Measurements from ENCODE around the gene BPIFB6.

Gene BPIFB6

DNA sequence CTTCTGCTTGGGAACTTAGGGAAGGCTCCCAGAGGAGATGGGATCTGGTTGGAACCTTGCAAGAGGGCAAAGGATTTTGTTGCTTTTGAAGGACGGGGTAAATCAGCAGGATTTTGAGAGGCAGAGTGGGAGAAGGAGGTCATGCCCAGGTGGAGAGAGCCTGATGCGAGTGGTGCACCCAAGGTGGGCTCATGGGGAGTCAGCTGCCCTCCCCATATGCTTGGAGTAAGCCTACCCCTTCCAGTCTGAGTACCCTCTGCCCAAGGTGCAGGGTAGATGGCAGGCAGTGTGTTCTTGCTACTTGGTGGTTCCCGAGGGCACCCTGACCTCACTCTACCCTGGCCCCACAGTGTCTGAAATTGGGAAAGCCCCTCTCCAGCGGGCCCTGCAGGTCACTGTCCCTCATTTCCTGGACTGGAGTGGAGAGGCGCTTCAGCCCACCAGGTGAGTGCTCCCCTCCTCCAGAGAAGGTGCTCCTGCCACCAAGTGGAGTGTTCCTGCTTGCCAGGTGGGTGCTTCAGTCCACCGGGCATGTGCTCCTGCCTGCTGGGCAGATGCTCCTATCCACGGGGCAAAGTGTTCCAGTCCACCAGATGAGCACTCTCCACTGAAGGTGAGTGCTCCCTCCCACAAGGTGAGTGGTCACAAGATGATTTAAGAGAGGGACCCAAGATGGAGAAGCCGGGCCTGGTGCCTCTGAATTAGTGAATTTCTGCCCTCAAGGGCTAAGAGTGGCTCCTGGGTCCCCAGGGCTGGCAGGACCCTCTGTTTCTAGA is 20.6 kb upstream of the BPIFB6 start:
- TF ChIP-seq CTCF (IDR thresholded peaks at IDR 0.05; ENCODE audit: low read depth, low read length, missing control alignments), result no peak
- H3K4me3 ChIP-seq (ENCODE audit: low read depth, low read length), result no peak overlapping the region
- in situ Hi-C loops (cut with HindIII; ENCODE audit: low sequenced_read_pairs), result no loop called here
- no peak for DNase-seq (ENCODE audit: low read depth)

DNA sequence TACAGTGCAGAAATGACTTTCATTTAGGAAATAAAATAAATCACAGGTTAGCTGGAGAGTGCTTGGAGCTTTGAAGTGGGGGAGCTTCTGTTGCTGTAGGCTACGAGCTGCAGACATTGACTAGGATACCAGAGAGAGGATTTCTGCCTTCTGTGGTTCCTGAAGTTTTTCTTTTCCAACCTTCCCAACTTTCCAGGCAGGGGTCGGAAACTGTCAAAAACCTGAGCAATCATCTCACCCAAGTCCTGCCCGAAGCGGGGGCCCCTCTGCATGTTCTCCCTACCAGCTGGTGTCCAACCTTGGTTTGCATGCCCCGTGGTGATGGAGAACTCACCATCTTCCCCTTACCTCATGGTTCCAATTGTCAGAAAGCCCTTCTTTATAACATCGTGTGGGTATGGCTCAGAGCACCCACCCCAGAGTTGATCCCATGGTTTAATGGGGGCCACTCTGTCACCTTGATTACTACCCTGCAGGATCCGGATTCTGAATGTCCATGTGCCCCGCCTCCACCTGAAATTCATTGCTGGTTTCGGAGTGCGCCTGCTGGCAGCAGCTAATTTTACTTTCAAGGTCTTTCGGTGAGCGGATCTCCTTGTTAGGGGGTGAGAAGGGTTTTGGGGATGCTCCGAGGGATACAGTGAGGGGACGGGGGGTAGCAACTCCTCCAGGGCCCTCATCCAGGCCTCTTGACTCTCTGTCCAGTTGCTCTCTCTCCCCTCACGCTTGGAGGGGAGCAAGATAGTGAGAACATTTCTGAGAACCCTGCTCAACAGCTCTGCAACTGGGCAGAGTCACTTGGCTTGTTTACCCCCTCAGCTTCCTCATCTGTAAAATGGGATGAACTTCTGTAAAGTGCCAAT is 18.9 kb upstream of the BPIFB6 start:
- no peak for TF ChIP-seq CTCF (IDR thresholded peaks at IDR 0.05; ENCODE audit: low read depth, low read length, missing control alignments)
- in situ Hi-C loops (cut with HindIII; ENCODE audit: low sequenced_read_pairs), result no loop called here
- no peak for DNase-seq (ENCODE audit: low read depth)
- H3K4me3 ChIP-seq (ENCODE audit: low read depth, low read length), result no peak overlapping the region

DNA sequence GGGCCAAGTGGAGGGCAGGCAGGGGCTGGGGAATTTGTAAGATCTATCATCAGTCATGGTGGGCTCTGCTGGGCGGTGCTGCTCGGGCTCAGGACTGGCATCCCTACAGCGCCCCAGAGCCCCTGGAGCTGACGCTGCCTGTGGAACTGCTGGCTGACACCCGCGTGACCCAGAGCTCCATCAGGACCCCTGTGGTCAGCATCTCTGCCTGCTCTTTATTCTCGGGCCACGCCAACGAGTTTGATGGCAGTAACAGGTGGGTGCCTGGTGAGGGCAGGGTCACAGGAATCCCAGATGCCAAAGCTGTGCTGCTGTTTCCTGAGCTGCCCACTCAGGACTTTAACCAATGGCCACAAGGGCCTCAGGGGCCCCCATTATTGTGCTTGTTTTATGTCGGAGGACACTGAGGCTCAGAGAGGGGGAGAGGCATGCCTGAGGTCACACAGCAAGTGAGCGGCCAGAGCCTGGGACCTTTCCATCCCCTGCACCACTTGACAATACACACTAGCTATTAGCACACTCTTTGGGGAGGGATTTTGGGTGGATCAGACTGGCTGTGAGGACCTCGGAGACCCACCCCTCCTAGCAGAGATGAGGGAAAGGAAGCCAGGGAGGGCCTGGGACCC is 17.6 kb upstream of the BPIFB6 start:
- DNase-seq (ENCODE audit: low read depth), result no peak
- TF ChIP-seq CTCF (IDR thresholded peaks at IDR 0.05; ENCODE audit: low read depth, low read length, missing control alignments), result no peak
- no peak overlapping the region for H3K4me3 ChIP-seq (ENCODE audit: low read depth, low read length)
- in situ Hi-C loops (cut with HindIII; ENCODE audit: low sequenced_read_pairs), result no loop called here

DNA sequence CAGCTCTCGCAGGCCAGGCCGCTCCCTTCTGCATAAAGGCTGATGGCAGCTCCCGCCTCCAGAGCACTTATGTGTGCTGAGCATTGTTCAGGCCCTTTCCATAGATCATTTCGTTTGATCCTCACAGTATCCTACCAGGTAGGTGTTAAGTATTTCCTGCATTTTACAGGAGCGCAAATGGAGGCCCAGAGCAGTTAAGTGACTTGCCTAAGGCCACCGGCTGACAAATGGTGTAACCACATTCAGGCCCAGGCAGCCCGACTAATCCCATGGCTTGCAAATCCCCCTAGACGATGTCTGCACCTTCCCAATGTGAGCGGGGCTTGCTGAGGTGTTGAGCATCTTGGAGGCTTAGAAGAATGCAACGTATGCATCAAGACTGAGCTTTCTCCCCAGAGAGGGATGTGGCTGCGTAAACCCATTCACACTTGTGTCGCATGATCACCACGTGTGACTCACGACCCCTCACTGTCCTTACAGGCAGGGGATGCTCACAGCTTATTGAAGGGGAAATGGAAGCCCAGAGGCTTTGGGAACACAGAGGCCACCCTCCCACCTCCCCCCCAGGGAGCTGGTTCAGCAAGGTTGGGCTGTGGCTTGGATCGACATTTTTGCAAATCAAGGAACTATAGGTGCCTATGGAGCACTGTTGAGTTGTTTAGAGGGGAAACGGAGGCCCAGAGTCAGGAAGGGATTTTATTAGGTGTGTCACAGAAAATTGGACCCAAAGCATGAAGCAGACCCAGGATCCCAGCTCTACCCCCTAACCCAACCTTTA is 16.9 kb upstream of the BPIFB6 start:
- TF ChIP-seq CTCF (IDR thresholded peaks at IDR 0.05; ENCODE audit: low read depth, low read length, missing control alignments), result no peak
- no peak overlapping the region for H3K4me3 ChIP-seq (ENCODE audit: low read depth, low read length)
- no peak for DNase-seq (ENCODE audit: low read depth)
- in situ Hi-C loops (cut with HindIII; ENCODE audit: low sequenced_read_pairs), result no loop called here

DNA sequence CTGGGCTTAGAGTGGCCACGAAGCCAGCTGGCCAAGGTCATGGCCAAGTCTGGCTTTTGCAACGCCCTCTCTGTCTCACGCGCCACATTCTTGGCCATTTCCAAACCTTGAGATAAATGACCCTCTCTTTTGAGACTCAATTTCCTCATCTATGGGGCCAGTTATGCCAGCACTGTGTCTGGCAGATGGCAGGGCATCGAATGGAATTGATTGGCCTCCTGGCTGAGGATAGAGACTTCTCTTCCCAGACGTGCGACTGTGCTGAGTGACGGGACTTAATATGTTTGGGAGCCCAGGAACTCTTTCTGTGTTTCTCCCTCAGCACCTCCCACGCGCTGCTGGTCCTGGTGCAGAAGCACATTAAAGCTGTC is 16.3 kb upstream of the BPIFB6 start:
- no peak for DNase-seq (ENCODE audit: low read depth)
- TF ChIP-seq CTCF (IDR thresholded peaks at IDR 0.05; ENCODE audit: low read depth, low read length, missing control alignments), result no peak
- no peak overlapping the region for H3K4me3 ChIP-seq (ENCODE audit: low read depth, low read length)
- in situ Hi-C loops (cut with HindIII; ENCODE audit: low sequenced_read_pairs), result no loop called here
